H1 (cell line): ENCODE results near the gene IL12RB2. TPM values are rescaled to one million over a fixed set of nuclear protein-coding genes. Genes with fewer than 3 reads are reported as not detected.

ENCODE experiments used
- CHD7 ChIP-seq: fragments of 300-600 bp; sonication (generic); IDR thresholded peaks from 2 replicates; pipeline ENCODE4 v1.7.1; 2012; ENCODE audit warnings: low read length, moderate library complexity, mild to moderate bottlenecking, inconsistent platforms; ENCODE audit not compliant: insufficient replicate concordance
- CTCF ChIP-seq, 3 experiments: IDR thresholded peaks; 1 replicate in 2 of 3; 2 replicates in 1 of 3; pipeline versions ENCODE4 v1.5.1 to v1.6.1; 2011; ENCODE audit warnings: low read length in 3 of 3, mild to moderate bottlenecking in 3 of 3, inconsistent platforms in 2 of 3, low read depth in 1 of 3, moderate library complexity in 1 of 3; ENCODE audit not compliant: insufficient read depth in 1 of 3; ENCODE audit errors: control extremely low read depth in 1 of 3
- FOSL1 ChIP-seq: IDR thresholded peaks from 2 replicates; pipeline ENCODE4 v1.6.1; 2011; ENCODE audit warnings: mild to moderate bottlenecking, low read depth, low read length, moderate library complexity; ENCODE audit not compliant: insufficient read depth
- JUN ChIP-seq: IDR thresholded peaks from 2 replicates; pipeline ENCODE4 v1.6.1; 2011; ENCODE audit warnings: low read depth, mild to moderate bottlenecking, improper control_type of control experiment, low read length
- MAX ChIP-seq: IDR thresholded peaks from 2 replicates; pipeline ENCODE4 v1.6.1; 2012; ENCODE audit warnings: inconsistent platforms
- POLR2AphosphoS5 ChIP-seq: IDR thresholded peaks from 2 replicates; pipeline ENCODE4 v1.6.1; 2011; ENCODE audit warnings: low read depth, low read length
- TBP ChIP-seq: IDR thresholded peaks from 2 replicates; pipeline ENCODE4 v1.6.1; 2011; ENCODE audit warnings: low read depth, low read length, improper control_type of control experiment
- YY1 ChIP-seq: IDR thresholded peaks from 2 replicates; pipeline ENCODE4 v1.6.1; 2011; ENCODE audit warnings: low read depth, mild to moderate bottlenecking, low read length
- polyA plus RNA-seq, 7 experiments: library from polyadenylated mRNA; depleted of rRNA in 3 of 7; stranded (reverse) in 5 of 7; unstranded in 2 of 7; fragments of >200 nt in 5 of 7; fragments of 200-250 nt in 2 of 7; gene quantifications; 1 replicate in 5 of 7; 2 replicates in 1 of 7; 4 replicates in 1 of 7; pipeline versions ENCODE4 v1.2.1 to v1.2.3, GENCODE V29; 2011 to 2013; ENCODE audit warnings: missing spikeins in 2 of 7, mixed read lengths in 2 of 7
- total RNA-seq: library from RNA; stranded (reverse); fragmentation: NEBNext Ultra II Directional; extraction: Animal tissue kit (Norgen Biotek cat#: 25700); gene quantifications from 2 replicates; pipeline ENCODE4 v1.2.1, GENCODE V29; 2021

IL12RB2 gene
- total and polyA plus RNA-seq, 2 of the 8 experiments (the other 6 are each of a cell fraction or from before 2014, with no cell fraction given), result 1.4 TPM

GRCh38 chr1:67339623-67340343, 32.1 kb downstream of the IL12RB2 start (continued):
- TF ChIP-seq CHD7 (no peak), CTCF (IDR thresholded peaks at IDR 0.05; ENCODE audit: control extremely low read depth in 1 of 3, insufficient read depth in 1 of 3, low read depth in 1 of 3, low read length in 3 of 3) (no peak), YY1 (no peak), MAX (no peak), TBP (no peak), JUN (no peak), POLR2AphosphoS5 (no peak), FOSL1 (no peak)
